GM18867 (cell line): ENCODE results near the gene SCAMP5.

Experiments used
- ATAC-seq: cut with Tn5 transposase; IDR thresholded peaks from one replicate; pipeline ENCODE4 v1.9.1; 2021; ENCODE audit warnings: mild to moderate bottlenecking, moderate library complexity; ENCODE audit not compliant: unreplicated experiment

The SCAMP5 gene

DNA sequence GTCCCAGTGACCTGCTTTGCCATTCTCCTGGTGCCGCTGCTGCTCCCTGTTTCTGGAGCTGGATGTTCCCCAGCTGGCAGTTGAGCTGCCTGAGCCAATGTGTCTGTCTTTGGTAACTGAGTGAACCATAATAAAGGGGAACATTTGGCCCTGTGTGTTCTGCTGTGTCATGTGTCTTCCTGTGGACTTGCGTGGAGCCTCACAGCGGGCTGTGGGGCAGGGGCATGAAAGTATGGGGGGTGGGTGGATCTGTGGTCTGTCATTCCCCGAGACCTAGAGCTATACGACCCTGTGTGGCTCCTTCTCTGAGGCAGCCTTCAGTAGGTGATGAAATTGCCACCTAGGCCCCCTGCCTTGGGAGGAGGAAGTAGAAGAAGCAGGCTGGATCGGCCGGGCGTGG lies 26.0 kb downstream of the SCAMP5 start:
- no peak for ATAC-seq

GRCh38 chr15:75022783-75023180 lies 27.4 kb downstream of the SCAMP5 start:
- ATAC-seq: no peak

DNA sequence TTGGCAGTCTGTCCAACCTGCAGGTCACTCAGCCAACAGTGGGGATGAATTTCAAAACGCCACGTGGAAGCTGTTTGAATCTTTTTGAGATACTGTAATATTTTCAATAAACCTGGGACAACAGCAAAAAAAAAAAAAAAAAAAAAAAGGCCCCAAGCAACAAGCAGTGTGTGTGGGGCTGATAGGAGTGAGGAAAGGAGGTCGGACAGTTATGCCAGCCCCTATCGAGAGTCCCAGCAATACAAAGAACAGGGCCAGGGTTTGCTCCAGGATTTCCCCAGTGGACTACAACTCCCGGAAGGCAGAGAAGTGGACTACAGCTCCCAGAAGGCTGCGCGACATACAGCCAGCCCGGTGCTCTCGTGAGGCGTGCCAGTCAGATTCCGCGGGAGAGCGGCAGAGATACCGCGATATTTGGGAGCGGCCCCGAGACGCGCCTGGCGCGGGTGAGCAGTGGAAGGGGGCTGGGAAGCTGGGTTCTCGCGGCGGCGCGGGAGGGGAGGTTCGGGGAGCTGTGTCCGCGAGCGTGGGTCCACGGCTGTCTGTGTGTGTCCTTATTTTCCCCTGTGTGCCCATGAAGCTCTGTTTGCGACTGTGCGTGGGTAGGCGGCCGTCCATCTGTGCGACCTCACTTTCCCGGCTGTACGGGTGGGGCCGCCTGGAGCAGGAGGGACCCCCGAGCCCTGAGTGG lies 28.0 kb downstream of the SCAMP5 start, which contains the start of gene PPCDC:
TSS of gene PPCDC (plus strand) at position 410 of the 691 bp plus-strand sequence. CDS start 4,729 bp downstream, outside the sequence.
- ATAC-seq: peak; percentile 88

- ATAC-seq: no peak
These were observed 28.7 kb downstream of the SCAMP5 start for GRCh38 chr15:75023872-75024636.

GRCh38 chr15:75025107-75025506 lies 29.7 kb downstream of the SCAMP5 start:
- ATAC-seq: no peak

- no peak for ATAC-seq
These were observed 30.3 kb downstream of the SCAMP5 start for GRCh38 chr15:75025548-75026260.

GRCh38 chr15:75027551-75027950 lies 32.2 kb downstream of the SCAMP5 start:
- no peak for ATAC-seq

DNA sequence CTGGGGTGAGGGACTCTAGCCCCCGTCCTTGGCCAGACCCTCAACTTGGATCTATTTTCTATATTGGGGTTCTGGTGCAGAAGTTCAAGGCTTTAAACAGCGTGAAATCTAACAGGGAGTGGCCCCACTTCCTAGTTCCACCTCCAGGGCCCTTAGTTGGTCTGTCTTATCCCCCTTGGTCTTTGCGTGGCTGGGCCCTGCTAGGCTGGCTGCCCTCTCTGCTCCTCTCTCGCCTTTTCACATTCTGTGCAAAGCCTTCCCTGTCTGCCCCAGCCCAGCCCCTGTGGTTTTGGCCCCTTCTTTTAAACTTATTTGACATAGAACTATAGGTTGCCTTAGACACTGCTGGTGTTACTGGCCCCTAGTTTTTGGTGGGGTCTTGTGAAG lies 33.6 kb downstream of the SCAMP5 start:
- peak; percentile 17 for ATAC-seq

- ATAC-seq: peak; percentile 63
These were observed 34.1 kb downstream of the SCAMP5 start for GRCh38 chr15:75029378-75030022.

- ATAC-seq: no peak
These were observed 34.7 kb downstream of the SCAMP5 start for GRCh38 chr15:75030023-75030413.

DNA sequence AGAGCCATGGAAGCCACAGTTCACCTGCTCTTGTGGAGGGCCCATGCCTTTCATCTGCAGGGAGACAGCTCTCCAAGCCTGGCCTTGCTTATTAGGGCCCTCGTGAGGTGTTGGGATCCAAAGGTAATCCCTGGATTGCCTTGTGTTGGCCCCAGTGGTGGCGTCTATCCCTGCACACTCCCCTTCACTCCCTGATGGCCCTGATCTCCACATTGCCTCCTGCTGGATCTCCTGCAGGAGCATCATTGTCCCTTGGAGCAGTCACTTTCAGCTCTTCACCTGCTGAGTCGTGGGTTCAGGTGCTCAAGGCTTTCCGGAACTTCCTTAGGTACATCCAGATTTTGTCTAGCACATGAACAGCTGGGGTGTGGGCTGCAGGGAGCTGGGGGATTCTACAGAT lies 35.1 kb downstream of the SCAMP5 start:
- no peak for ATAC-seq

DNA sequence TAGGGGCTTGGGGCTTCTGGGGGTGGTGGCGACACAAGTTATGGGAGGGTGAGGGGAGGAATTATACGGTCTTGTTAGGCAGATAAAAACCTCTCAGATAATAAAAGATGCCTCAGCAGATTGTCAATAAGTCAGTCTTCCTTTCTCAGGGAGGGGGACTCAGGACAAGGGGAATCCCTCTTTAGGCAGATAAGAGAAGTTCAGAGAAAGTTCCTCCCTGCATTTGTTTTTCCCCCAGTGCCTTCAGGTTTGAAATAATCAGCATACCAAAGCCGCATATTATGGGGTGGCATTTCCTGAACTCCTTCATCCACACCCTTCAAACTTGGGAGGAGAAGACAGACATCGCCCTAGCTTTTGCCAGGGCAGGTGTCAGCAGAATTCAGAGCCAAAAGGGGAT lies 36.5 kb downstream of the SCAMP5 start:
- no peak for ATAC-seq

DNA sequence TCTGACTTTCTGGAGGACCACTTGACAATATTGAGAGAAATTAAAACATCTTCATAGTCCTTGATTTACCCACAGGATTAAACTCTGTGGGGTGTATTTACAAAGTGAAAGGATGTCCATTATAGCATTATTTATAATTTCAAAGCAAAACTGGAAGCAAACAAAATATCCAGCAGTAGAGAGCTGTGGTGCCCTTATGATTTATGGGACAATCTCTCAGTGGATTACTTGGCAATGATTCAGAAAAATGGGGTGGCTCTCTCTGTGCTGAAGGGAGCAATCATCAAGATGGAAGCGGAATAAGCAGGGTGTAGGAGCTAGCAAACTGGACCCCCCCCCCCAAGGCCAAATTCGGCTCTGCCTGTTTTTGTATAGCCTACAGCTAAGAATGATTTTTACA lies 37.0 kb downstream of the SCAMP5 start:
- no peak for ATAC-seq

DNA sequence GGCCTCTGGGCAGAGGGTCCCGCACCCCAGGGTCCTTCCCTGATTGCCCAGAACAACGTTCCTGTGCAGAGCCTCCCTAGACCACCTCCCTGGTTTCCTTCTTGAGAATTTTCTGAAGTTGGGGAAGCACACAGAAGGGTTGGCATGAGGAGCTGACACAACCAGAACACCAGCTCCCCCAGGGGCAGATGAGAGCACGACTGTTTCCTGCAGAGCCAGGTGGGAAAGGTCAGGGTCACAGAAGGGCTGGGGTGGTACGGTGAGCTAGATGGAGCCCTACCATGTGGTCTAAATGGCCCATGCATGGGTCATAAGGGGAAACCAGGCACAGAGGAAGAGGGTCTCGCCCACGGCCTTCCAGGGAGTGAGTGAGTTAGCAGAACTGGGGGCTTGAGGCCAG lies 38.4 kb downstream of the SCAMP5 start:
- no peak for ATAC-seq

- no peak for ATAC-seq
These were observed 39.3 kb downstream of the SCAMP5 start for GRCh38 chr15:75034615-75035014.

GRCh38 chr15:75036212-75036616 lies 40.9 kb downstream of the SCAMP5 start:
- no peak for ATAC-seq

- no peak for ATAC-seq
These were observed 42.3 kb downstream of the SCAMP5 start for GRCh38 chr15:75037685-75038084.

DNA sequence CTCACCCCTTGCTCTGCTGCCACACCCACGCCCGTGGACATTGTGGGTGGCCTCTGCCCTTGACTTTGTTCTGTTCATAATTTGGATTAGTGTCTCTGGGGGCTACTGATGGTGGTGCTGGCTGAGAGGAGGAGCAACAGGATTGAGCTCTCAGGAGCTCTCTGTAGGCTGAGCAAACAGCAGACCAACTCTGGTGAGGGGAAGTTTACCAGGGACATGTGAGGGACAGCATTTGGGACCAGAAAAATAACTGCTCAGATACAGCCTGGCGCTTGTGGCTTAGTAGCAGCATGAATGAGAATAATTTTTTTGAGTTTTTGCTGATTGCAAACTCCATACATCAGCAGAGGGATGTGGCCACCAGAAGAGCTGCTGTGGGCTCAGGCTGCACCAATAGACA lies 42.9 kb downstream of the SCAMP5 start:
- no peak for ATAC-seq

GRCh38 chr15:75042730-75043508 lies 47.6 kb downstream of the SCAMP5 start:
- ATAC-seq: peak; percentile 70

DNA sequence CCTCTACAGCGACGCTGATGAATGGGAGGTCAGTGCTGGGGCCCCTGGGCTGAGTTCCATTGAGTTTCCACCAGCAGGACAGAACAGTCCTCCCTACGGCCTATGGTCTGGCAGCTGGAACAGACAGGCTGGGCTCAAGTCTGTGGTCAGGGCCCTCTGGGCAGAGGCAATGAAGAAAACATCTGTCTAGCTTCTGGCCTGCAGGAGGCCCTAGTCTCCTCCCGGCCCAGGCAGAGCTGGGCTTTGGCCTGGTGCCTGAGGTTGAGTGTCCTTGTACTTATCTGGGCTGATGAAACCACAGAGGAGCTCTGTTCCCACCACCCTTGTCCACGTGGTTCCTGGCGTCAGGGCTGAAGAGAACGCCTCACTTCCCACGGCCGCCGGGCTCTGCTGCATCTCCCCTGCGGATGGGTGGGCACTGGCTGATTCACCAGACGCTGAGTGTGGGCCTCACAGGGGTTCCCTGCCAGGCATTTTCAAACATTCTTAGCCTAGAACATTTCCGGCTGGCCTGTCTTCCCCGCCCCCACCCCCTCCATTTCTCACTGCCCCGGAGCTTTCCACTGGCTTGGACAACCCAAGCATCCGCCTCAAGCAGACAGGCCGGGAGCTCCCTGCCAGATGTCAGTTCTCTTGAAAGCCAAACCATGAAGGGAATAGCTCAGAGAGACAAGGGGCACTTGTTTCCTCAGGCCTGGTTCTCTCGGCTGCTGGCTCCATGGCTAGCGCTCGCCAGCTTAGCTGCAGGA lies 48.3 kb downstream of the SCAMP5 start:
- ATAC-seq: peak; percentile 20
